CD4-positive, alpha-beta T cell treated with Interleukin-2 at 100 ng/mL for 4 hours (primary cell): ENCODE data around the gene NQO1.
A peak's percentile ranks its signal among the peaks of the same experiment; 100 is the strongest.
"Not testable (repeated sequence)": the region's sequence is repeated elsewhere in the genome, so short reads cannot be mapped to it uniquely, and the experiment has no call there.

Experiments
- DNase-seq: peaks from one replicate; pipeline ENCODE4 v3.0.0-alpha.2; 2020; ENCODE audit warnings: low spot score

Gene NQO1

GRCh38 chr16:69726313-69727060 is at the start of gene NQO1:
Gene NQO1, minus strand, starts transcription at chr16:69726560. Its CDS starts 121 bp downstream, at chr16:69726439.
- DNase-seq, result peak; percentile 91

DNA sequence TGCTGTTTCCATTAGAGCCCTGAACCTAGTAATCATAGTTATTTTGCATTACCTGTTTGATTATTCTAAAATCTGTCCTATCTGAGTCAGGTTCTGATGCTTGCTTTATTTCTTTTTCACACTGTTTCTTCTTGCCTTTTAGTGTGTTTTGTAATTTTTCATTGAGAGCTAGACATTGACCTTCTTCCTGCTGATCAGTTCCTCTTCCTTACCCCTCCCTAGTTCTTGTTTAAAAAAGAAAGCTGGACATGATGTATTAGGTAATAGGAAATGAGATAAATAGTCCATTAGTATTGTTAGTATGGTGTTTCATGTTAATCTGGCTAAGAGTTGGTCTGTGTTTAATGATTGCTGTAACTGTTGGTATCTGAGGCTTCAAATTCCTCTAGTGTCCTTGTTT is 49.2 kb upstream of the NQO1 start:
- DNase-seq, result no peak

GRCh38 chr16:69773260-69773947 is 47.0 kb upstream of the NQO1 start:
- no peak for DNase-seq

DNA sequence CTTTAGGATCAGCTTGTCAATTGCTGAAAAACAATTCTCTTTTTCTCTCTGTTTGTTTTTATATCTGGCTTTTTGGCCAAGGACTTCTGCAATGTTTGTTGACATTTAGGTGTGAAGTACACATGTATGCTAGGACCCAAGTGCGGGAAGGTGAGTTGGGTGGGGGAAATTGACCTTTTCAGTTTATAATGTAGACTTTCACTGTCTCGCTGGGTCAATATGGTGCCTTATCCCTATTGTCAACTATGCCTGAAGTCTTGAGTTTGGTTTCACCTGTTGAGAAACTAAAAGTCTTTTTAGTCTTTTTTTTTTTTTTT is 45.2 kb upstream of the NQO1 start:
- DNase-seq, result no peak

DNA sequence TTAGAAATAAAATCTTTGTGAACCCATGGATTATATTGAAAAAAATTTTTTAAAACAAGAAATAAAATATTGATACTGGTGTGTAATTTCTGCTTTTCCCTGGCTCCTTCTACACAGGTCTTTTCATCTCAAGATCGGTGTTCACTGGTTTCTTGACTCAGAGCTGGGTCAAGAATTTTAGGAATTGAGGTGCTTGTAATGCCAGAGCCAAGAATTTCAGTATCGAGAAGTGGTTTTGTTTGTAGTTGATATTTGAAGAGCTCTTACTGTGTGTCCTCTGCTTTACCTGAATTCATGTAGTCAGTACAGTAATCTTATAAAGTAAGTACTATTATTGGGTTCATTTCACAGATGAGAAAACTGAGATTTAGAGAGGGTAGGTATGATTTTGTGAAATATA is 43.0 kb upstream of the NQO1 start:
- DNase-seq, result no peak

- no peak for DNase-seq
Observed at GRCh38 chr16:69768666-69769065, 42.3 kb upstream of the NQO1 start.

GRCh38 chr16:69767459-69768229 is 41.3 kb upstream of the NQO1 start:
- no peak for DNase-seq

DNA sequence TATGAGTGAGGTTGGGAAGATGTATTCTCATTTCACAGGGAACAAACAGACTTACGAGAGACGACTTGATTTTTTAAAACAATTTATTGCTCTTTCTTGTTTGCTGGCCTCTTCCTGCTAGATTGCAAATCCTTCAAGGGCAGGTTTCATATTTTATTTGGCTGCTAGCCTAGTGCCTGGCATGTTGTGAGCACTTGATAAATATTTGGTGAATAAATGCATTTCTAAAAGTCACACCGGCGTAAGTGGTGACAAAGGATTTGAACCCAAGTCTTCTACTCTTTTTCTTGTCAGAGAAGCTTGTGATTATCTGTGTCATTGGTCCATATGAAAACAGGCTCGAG is 37.2 kb upstream of the NQO1 start:
- DNase-seq, result no peak

- peak; percentile 33 for DNase-seq
Observed at GRCh38 chr16:69762814-69763598, 36.6 kb upstream of the NQO1 start.

DNA sequence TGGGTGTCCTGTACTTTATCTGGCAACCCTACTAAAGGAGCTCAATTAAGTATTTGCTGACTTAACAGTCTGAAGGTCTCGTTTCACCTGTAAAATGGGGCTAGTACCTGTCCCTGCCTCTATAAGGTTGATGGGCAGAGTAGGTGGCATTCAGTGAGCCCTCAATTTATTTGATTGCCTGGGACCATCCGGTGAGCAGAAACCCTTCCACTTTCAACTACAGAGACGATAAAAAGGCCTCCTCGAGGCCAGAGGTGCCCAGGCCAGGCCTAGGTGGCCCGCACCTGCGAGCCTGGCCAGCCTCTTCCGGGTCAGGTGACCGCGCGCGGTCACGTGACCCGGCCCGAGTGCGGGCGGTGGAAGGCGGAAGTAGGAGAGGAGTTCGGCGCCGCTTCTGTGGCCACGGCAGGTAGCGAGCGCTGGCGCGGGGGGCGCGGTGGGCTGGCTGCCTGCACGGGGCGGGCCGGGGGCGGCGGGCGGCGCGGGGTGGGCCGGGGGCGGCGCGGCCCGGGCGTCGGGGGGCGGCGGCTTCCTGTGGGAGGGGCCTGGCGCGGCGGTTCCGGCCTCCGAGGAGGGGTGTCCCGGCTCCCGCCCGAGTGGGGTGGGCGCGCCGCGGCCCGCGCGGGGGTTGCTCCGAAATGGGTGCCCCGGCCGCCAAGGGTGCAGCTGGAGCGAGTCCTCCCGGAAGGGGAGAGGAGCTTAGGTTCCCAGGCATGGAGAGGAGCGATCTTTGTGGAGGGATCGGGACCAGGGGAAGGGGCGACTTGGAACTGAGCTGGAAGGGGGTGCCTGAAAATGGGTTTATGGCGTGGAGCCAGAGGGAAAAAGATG is 35.8 kb upstream of the NQO1 start, which contains the start of gene WWP2:
TSS of gene WWP2 (plus strand) at position 350 of the 831 bp plus-strand sequence. CDS start 24,679 bp downstream, outside the sequence.
- DNase-seq, result peak; percentile 76

GRCh38 chr16:69757375-69757774 is 31.0 kb upstream of the NQO1 start:
- DNase-seq, result not testable (repeated sequence)

DNA sequence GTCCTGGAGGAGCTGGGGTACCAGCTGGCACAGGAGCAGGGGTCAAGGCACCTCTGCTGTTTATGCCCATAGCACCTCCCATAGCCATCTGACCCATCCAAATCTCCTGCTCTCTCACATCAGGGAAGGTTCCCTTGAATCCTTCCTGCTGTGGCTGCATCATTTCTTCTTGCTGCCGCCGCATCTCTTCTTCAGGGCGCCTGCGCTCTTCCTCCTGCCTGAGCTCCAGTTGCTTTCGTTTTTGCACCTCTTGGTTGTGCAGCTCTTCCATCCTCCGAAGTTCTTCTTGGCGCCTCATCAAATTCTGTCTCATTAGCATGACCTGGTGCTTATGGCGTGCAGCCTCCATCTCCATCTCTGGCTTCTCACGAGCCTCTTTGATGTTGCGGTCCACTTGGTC is 30.3 kb upstream of the NQO1 start:
- no peak for DNase-seq

DNA sequence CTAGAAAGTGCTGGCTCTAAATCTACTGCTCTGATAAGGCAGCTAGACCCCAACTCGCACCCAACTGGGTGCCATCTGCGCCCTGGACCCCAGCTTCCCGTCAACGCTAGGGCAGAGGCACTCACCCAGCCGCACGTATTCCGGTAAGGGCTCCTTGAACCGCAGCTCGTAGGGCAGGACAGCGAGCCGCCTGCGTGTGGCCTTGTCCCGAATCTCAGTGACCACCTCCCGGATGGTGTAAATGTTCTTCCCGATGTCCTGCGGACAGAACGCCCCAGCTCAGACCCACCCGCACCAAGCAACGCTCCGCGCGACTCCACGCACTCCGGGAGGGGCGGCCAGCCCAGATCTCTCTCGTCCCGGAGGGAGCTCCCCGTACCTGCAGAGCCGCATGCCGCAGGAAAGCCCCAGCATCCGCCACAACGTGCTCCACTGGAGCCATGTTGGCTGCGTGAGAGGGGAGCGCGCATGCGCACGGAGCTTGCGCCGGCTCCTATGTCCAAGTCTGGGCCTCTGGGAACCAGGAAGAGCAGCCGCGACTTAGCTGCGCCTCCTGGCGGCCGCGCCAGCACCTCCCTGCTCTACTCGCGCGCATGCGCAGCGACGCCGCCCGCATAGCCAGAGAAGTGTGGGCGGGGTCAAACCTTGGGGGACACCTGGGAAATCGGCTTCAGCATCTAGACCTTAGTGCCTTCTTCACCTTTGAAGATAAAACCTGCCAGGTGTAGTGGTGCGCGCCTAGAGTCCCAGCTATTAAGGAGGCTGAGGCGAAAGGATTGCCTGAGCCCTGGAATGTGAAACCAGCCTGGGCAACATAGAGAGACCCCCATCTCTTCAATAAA is 28.3 kb upstream of the NQO1 start, which contains the start of gene NOB1:
TSS of gene NOB1 (minus strand) at position 458 of the 842 bp plus-strand sequence. CDS start at position 442, 16 bp downstream.
- DNase-seq, result peak; percentile 98

GRCh38 chr16:69754143-69754468 is 27.7 kb upstream of the NQO1 start:
- DNase-seq, result no peak

- DNase-seq, result no peak
Observed at GRCh38 chr16:69748694-69749345, 22.5 kb upstream of the NQO1 start.

- no peak for DNase-seq
Observed at GRCh38 chr16:69747115-69747514, 20.8 kb upstream of the NQO1 start.

DNA sequence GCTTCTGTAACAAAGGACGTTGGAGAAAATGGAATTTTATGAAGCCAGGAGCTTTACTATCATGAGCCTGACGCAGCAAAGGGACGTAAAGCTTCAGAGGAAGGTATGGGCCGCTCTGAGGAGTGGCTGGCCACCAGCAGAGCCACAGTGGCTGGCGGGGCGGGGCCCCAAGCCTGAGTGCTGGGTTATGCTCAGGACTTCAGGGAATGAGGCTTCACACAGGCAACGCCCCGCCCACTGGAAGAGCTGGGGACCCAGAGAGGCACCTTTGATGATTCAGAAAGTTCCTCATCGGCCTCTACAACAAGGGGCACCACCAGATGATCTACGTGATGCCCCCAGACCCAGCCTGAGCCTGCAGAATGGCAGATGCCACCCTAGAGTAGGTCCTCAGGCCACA is 19.6 kb upstream of the NQO1 start:
- no peak for DNase-seq

GRCh38 chr16:69745232-69745612 is 18.9 kb upstream of the NQO1 start:
- no peak for DNase-seq

DNA sequence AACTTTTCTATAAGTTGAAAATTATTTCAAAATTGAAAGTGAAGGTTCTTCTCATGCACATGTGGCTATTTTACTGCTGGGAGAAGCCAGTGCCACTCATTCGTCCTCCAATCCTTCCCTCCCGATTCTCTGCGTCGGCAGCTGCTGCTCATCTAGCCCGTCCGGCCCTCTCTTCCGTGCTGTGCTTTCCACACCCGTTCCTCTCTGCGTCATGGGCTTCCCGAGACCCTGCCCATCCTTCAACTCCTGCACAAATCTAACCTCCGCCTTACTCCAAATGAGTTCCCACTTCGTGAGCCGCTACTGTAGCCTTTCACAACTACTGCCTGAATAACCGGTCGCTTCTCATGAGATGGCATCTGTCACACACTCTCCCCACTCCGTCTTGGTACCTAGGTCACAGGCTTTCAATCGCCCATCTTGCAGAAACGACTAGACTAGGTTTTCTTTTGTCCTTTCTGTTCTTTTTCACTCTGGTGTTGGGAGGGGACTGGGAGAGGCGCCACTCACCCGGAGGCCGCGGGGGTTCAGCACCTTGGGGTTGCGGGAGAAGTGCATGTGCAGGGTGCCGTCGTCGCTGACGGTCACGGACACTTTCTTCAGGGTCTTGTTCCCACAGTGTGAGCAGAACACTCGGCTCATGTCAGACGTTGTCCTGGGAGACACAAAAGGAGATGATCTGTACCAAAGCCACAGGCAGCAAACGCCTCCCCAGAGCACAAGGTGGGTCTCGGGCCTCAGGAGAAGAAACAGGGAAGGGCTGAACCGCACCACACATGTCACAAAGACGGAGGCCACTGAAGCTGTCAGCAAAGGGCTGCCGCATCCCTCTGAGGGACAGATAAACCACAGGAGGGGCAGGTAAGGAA is 18.2 kb upstream of the NQO1 start:
- DNase-seq, result no peak
